GM12878 (cell line): Measurements from ENCODE around the gene CMSS1. TPM values are rescaled to one million over a fixed set of nuclear protein-coding genes. Genes with fewer than 3 reads are reported as not detected.

ENCODE experiments used
- ATAC-seq: fragments of 200-7000 bp; cut with Tn5 transposase; 3 replicates; pipeline ENCODE4 v1.9.1; 2020; ENCODE audit warnings: mild to moderate bottlenecking, moderate library complexity
- BruUV-seq: library from RNA; stranded (reverse); fragments of 400-500 nt; replicated peaks from 2 replicates; lab custom pipeline; 2021; lab: Mats Ljungman, UMichigan
- CTCF ChIA-PET: fragments of 300-600 bp; sonication (Branson Sonifier 250); formaldehyde crosslinking; extraction: SDS; loops from one replicate; lab custom pipeline; 2021; ENCODE audit warnings: inconsistent platforms; lab: Yijun Ruan, JAX
- POLR2A ChIA-PET: fragments of 350-600 bp; formaldehyde crosslinking; extraction: SDS; loops from one replicate; lab custom pipeline; 2021; ENCODE audit warnings: inconsistent platforms; lab: Charles Lee
- RAD21 ChIA-PET: fragments of 300-600 bp; sonication (Branson Sonifier 250); formaldehyde crosslinking; loops from one replicate; lab custom pipeline; 2023; ENCODE audit warnings: antibody characterized with exemption; ENCODE audit not compliant: unreplicated experiment; lab: Charles Lee
- SMC1A ChIA-PET: fragments of 300-600 bp; sonication (Branson Sonifier 250); formaldehyde crosslinking; loops from one replicate; lab custom pipeline; 2023; ENCODE audit not compliant: unreplicated experiment, uncharacterized antibody; lab: Charles Lee
- DNase-seq: peaks from one replicate; pipeline ENCODE4 v3.0.0-alpha.2; 2011; ENCODE audit warnings: low read depth, low spot score
- FAIRE-seq: peaks from 3 replicates; lab custom pipeline; 2011; peaks lifted over from hg19 to GRCh38; lab: Jason Lieb, UNC
- H2AFZ ChIP-seq: 2 replicates; pipeline ENCODE4 v1.6.0; 2011; ENCODE audit warnings: low read depth, low read length, control low read depth; ENCODE audit not compliant: control insufficient read depth
- H3K27ac ChIP-seq: 2 replicates; pipeline ENCODE4 v1.5.1; 2011; ENCODE audit warnings: control low read depth; ENCODE audit not compliant: control insufficient read depth, insufficient read depth
- H3K27me3 ChIP-seq, 2 experiments: replicated peaks in 1 of 2; 2 replicates each; pipeline versions ENCODE4 v1.6.0 to v1.6.1; 2011; ENCODE audit warnings: low read length in 1 of 2; ENCODE audit not compliant: control insufficient read depth in 2 of 2, insufficient read depth in 2 of 2
- H3K36me3 ChIP-seq, 2 experiments: 2 replicates each; pipeline ENCODE4 v1.5.1; 2011; ENCODE audit warnings: low read length in 1 of 2; ENCODE audit not compliant: control insufficient read depth in 2 of 2, insufficient read depth in 2 of 2
- H3K4me1 ChIP-seq: 2 replicates; pipeline ENCODE4 v1.6.1; 2011; ENCODE audit warnings: mild to moderate bottlenecking, low read length, moderate library complexity, mixed read lengths; ENCODE audit not compliant: control insufficient read depth, insufficient read depth
- H3K4me2 ChIP-seq: 2 replicates; pipeline ENCODE4 v1.6.0; 2011; ENCODE audit warnings: control low read depth; ENCODE audit not compliant: control insufficient read depth, insufficient read depth
- H3K4me3 ChIP-seq: fragments of 200-600 bp; sonication (generic); 2 replicates; pipeline ENCODE4 v1.5.1; 2016
- H3K79me2 ChIP-seq: 2 replicates; pipeline ENCODE4 v1.6.0; 2011; ENCODE audit warnings: low read length; ENCODE audit not compliant: control insufficient read depth, insufficient read depth
- H3K9ac ChIP-seq: 2 replicates; pipeline ENCODE4 v1.8.0; 2011; ENCODE audit warnings: low read length, control low read depth, mixed read lengths; ENCODE audit not compliant: control insufficient read depth, insufficient read depth
- H3K9me3 ChIP-seq: replicated peaks from 3 replicates; pipeline ENCODE4 v1.5.1; 2011; ENCODE audit warnings: mild to moderate bottlenecking, low read length; ENCODE audit not compliant: control insufficient read depth, insufficient read depth
- H4K20me1 ChIP-seq: 2 replicates; pipeline ENCODE4 v1.6.0; 2011; ENCODE audit not compliant: control insufficient read depth, insufficient read depth
- BHLHE40 ChIP-seq, 2 experiments: fragments of 450-650 bp in 1 of 2; IDR thresholded peaks; 2 replicates each; pipeline ENCODE4 v1.6.1; 2011 to 2017; ENCODE audit warnings: low read depth in 2 of 2, borderline replicate concordance in 1 of 2, improper control_type of control experiment in 1 of 2, low read length in 1 of 2, mild to moderate bottlenecking in 1 of 2
- CHD4 ChIP-seq: fragments of 200-600 bp; sonication (generic); IDR thresholded peaks from 2 replicates; pipeline ENCODE4 v1.6.1; 2016; ENCODE audit warnings: mild to moderate bottlenecking
- DPF2 ChIP-seq: fragments of 450-650 bp; IDR thresholded peaks from 2 replicates; pipeline ENCODE4 v1.6.1; 2017; ENCODE audit warnings: mild to moderate bottlenecking
- FOXK2 ChIP-seq: fragments of 450-650 bp; IDR thresholded peaks from 2 replicates; pipeline ENCODE4 v1.6.1; 2017; ENCODE audit warnings: mild to moderate bottlenecking, moderate library complexity
- RUNX3 ChIP-seq: IDR thresholded peaks from 2 replicates; pipeline ENCODE4 v1.6.1; 2012; ENCODE audit warnings: low read length, inconsistent platforms
- SRF ChIP-seq, 2 experiments: IDR thresholded peaks; 2 replicates each; pipeline ENCODE4 v1.6.1; 2011; ENCODE audit warnings: low read depth in 2 of 2, low read length in 2 of 2, mild to moderate bottlenecking in 1 of 2, moderate library complexity in 1 of 2
- ZNF622 ChIP-seq: fragments of 450-650 bp; IDR thresholded peaks from 2 replicates; pipeline ENCODE4 v1.6.1; 2017; ENCODE audit warnings: mild to moderate bottlenecking, inconsistent platforms
- WGBS: methylation state at CpG from one replicate; pipeline ENCODE4 v1.1.6; 2016; ENCODE audit warnings: low lambda C conversion rate; ENCODE audit not compliant: insufficient replicate concordance, insufficient coverage; ENCODE audit errors: missing lambda C conversion rate; 5-methylcytosine and 5-hydroxymethylcytosine counted together
- in situ Hi-C: fragments of 300-500 bp; cut with MboI; formaldehyde crosslinking; loops from 9 replicates; pipeline ENCODE4 v1.14.3; 2018; ENCODE audit warnings: mixed read lengths
- intact Hi-C: fragments of 100-400 bp; cut with micrococcal nuclease; formaldehyde crosslinking; loops from one replicate; pipeline ENCODE4 v1.14.2; 2022; ENCODE audit not compliant: unreplicated experiment
- polyA plus RNA-seq, 11 experiments: library from polyadenylated mRNA; depleted of rRNA in 4 of 11; unstranded in 6 of 11; stranded (reverse) in 5 of 11; fragments of >200 nt; fragmentation: Nextera tagmentation in 4 of 11; fragmentation: Illumina TruSeq in 1 of 11; extraction: Ambion mirVana in 4 of 11; extraction: Trizol in 1 of 11; gene quantifications; 1 replicate in 1 of 11; 2 replicates in 10 of 11; pipeline versions ENCODE4 v1.2.1 to v1.2.3, GENCODE V29; 2011 to 2016; ENCODE audit warnings: inconsistent platforms in 2 of 11, missing spikeins in 2 of 11, low read depth in 1 of 11
- total RNA-seq, 4 experiments: library from RNA; depleted of rRNA in 3 of 4; stranded (reverse); fragments of >200 nt in 3 of 4; fragmentation: Illumina TruSeq in 1 of 4; extraction: Trizol in 1 of 4; gene quantifications; 2 replicates each; pipeline versions ENCODE4 v1.2.1 to v1.2.3, GENCODE V29; 2013 to 2021

CMSS1 gene
- total and polyA plus RNA-seq, 10 of the 15 experiments (the other 5 are each of a cell fraction or from before 2014, with no cell fraction given) = 31.0 to 118 (median 70.1) TPM

GRCh38 chr3:100125161-100125938 is 307.7 kb downstream of the CMSS1 start:
- no peak for FAIRE-seq

GRCh38 chr3:100127792-100128191 is 310.1 kb downstream of the CMSS1 start:
- Histone ChIP-seq H3K4me3 (no peak overlapping the region), H3K4me2 (no peak overlapping the region), H3K36me3 (no peaks in the 10 kb centered on the region), H3K27ac (no peak overlapping the region), H3K27me3 (no peaks in the 10 kb centered on the region), H3K9me3 (no peaks in the 10 kb centered on the region), H2AFZ (no peak overlapping the region), H3K9ac (no peak overlapping the region), H4K20me1 (no peaks in the 10 kb centered on the region), H3K4me1 (no peaks in the 10 kb centered on the region), H3K79me2 (no peaks in the 10 kb centered on the region)
- 76% methylated on average over 2 of the region's 2 CpGs for WGBS
- in situ Hi-C loops (no loop called here), intact Hi-C loops (no loop called here)
- ATAC-seq = no peak
- CTCF ChIA-PET = no interaction called here
- SMC1A ChIA-PET = no interaction called here
- TF ChIP-seq SRF (IDR thresholded peaks at IDR 0.05; ENCODE audit: low read depth in 2 of 2, low read length in 2 of 2) (no peak), CHD4 (no peak), DPF2 (no peak), BHLHE40 (IDR thresholded peaks at IDR 0.05; ENCODE audit: borderline replicate concordance in 1 of 2, low read depth in 2 of 2, low read length in 1 of 2) (no peak)
- POLR2A ChIA-PET = no interaction called here
- RAD21 ChIA-PET = no interaction called here
- no peak for FAIRE-seq
- no TSS peak for BruUV-seq
- DNase-seq = no peak

More at GRCh38 chr3:100125161-100125938, 307.7 kb downstream of the CMSS1 start:
- TF ChIP-seq SRF (IDR thresholded peaks at IDR 0.05; ENCODE audit: low read depth in 2 of 2, low read length in 2 of 2) = no peak
- no peak for TF ChIP-seq FOXK2
- TF ChIP-seq ZNF622 = no peak
- no peak for TF ChIP-seq RUNX3
- Histone ChIP-seq H3K79me2 (no peaks in the 10 kb centered on the region), H2AFZ (no peak overlapping the region), H3K9ac (no peak overlapping the region), H3K4me3 (no peak overlapping the region), H3K27me3 (no peaks in the 10 kb centered on the region), H3K4me2 (no peak overlapping the region), H3K36me3 (no peaks in the 10 kb centered on the region), H3K9me3 (no peaks in the 10 kb centered on the region), H3K4me1 (no peaks in the 10 kb centered on the region), H4K20me1 (no peaks in the 10 kb centered on the region), H3K27ac (no peak overlapping the region)
- ATAC-seq = no peak
- CTCF ChIA-PET = interaction anchor here (1.0 kb wide), 1 partner anchor 15 kb away, joined by 3 read pairs; no protein-coding TSS in a partner anchor
- intact Hi-C loops = no loop called here
- 97% methylated on average over 5 of the region's 5 CpGs for WGBS
- no peak for DNase-seq
- in situ Hi-C loops = no loop called here
- POLR2A ChIA-PET = interaction anchor here (0.5 kb wide), 1 partner anchor 35 kb away, joined by 9 read pairs; no protein-coding TSS in a partner anchor
- no TSS peak for BruUV-seq
- RAD21 ChIA-PET = no interaction called here
- SMC1A ChIA-PET = no interaction called here
